ENCODE data around the gene CLRN1.

The CLRN1 gene

DNA sequence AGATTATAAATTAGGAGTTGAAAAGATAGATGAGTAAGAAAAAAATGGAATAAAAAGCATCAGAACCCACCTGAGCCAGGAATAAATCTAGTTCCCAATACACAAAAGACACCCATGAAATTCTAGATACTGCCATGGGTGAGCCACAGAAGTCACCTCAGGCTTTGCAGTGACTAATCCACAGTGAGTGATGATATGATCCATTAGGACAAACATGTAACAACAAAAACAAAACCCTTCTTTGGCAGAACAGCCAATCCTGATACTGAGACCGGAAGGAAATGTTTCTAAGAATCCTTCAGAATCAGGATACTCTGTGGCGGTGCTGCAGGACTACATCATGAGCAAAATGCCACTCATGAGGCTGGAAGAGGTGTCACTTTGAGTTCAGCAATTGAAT lies 52.3 kb downstream of the CLRN1 start:
- no peak for DNase-seq (ENCODE audit: low read depth)

DNA sequence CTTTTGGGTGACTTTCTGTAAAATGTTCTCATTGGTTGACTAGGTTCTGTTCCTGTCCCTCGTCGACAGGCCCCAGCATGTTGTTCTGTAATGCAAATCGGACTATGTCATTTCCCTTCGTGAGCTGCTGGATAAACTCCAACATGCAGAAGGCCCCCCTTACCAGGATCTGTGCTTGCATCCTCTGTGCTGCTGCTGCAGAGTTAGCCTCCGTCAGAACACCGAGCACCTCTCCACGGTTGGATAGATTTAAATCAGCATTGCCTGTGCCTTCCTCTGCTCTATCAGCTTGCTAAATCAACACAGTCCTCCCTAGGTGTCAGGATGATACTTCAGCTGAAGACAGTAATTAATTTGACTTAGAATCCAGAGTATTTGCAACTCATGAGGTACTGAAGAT lies 54.6 kb downstream of the CLRN1 start:
- no peak for DNase-seq (ENCODE audit: low read depth)

DNA sequence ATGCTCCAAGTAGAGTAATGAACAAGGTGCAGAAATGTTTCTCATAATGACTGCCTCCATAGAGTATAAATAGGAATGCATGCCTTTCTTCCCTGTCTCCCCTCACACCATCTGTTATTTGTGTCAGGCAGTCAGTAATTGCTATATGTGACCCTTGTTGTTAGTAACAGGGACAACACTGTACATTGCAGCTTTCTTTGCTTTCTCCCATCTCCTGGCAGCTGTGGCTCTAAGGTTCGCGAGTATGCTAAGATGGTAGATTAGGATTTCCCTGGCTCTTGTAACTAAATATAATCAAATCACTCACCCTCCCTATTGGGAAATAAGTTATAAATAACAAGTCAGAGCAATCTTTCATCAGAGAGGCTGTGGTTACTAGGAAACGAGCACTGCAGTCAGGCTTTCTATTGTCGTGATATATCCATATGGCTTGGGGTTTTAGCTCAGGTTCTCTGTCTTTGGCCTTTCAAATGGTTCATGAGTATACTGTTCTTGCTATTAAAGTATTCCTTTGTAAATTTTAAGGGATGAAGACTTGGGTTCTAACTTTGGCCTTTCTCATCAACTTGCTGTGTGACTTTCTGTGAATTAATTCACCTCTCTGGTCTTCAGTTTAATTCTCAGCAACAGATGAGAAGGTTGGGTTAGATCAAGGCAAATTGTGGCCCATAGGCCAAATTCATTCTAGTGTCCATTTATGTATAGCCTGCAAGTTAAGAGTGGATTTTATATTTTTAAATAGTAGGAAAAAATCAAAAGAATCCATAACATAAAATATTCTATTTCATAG lies 59.2 kb downstream of the CLRN1 start:
- no peak for DNase-seq (ENCODE audit: low read depth)

DNA sequence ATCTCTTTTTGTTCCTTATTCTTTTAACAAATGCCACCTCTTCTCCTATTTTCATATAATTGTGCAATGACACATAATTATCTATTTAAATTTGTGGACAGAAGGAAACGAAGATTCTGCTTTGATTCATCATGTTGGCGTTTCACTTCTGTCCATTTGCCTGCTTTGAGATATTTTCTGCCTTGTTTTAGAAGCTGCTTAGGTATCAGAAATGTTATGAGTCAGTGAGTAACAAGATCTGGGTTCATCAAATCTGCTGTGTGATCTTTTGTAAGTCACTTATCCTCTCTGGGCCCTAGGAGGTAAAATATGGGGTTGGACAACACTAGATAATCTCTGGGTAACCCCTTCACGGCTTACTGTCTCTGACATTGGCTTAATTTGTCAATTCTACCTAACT lies 60.0 kb downstream of the CLRN1 start:
- DNase-seq (ENCODE audit: low read depth) = no peak

DNA sequence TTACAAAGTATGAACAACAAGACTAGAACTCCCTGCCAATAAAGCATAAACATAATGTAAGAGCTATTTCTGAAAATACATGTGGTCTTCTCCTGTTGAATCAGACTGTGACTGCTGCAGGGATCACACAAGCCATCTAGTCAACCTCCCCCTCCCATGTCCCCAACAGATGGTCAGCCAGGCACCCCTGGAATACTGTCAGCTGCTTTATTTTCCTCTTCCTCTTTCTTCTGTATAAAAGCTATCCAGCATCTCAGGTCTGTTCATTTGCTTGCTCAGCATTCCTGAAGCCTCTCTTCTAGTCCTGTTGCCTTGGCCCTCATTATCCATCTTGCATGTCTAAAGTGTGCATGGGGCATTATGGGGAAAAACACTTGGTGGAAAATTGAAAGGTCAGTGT lies 60.8 kb downstream of the CLRN1 start:
- DNase-seq (ENCODE audit: low read depth) = no peak

DNA sequence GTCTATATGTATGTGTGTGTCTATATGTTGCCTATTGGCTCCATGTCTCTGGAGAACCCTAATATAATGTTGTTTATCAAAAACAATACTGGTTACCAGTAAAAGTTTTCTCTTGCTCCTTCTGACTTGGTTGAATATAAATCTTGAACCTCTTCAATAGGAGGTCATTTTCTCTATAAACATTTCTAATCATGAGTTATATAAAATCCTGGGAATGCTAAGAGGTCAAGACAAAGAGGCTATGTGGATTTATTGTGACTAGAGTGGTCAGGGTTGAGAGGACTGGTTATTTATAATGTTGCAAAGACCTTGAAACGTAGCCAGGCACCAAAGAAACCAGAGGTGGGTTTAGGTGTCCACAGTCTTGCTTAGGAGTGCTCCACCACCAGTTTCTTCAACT lies 66.1 kb downstream of the CLRN1 start:
- DNase-seq (ENCODE audit: low read depth) = no peak

DNA sequence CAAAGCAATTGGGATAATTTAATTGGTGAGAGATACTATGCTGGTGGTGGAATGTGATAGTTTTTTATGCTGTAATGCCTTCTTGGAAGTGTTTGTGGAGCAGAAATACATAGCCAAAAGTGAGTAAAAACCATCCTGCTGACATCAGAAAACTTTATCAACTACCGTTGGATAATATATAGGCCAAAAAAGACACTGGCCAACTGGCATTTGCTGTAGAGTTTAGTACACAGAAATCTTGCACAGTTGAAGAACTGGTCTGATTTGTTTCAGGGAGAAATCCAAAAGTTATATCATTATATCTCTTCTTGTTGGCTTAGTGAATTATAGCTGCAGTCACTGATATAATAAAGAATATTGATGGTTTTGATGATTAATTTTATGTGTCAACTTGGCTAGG lies 66.8 kb downstream of the CLRN1 start:
- no peak for DNase-seq (ENCODE audit: low read depth)

DNA sequence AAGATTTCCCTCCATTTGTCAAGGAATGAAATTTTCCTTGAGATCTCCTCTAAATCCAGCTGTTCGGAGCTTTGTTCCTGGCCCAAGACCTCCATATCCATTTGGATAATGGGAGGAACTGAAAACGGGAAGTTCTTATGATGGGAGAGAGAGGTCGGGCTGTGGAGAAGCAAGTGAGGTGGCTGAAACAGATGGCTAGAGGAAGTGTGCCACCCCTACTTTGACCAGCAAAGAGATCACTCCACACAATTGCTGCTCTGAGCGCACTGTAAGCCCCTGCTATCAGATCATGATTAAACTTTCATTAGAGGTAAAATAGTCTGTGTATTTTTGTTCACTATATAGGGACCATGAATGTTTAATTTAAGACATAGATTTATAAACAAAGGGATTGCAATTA lies 67.2 kb downstream of the CLRN1 start, which contains the start of gene MINDY4B:
Gene MINDY4B (minus strand): TSS at position 101 of the 400 bp plus-strand sequence. CDS start 0 bp downstream, at position 101.
- DNase-seq (ENCODE audit: low read depth) = no peak

DNA sequence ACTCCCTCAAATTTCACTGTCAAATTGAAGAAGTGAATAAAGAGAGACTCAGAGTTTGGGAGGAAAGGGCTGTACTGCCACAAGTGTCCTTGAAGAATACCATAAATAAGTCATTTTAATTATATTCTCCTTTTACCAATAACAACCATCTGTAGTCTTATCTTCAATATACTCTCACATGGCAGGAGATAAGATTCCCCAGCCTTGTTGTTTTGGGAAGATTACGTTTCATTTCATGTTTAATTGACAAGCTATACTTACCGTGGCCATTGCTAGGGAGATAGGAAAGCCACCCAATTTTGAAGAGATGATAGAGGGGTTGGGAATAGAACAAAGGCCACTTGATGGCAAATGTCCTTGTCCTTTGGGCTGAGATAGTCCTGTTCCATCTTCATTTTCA lies 69.5 kb downstream of the CLRN1 start:
- no peak for DNase-seq (ENCODE audit: low read depth)

DNA sequence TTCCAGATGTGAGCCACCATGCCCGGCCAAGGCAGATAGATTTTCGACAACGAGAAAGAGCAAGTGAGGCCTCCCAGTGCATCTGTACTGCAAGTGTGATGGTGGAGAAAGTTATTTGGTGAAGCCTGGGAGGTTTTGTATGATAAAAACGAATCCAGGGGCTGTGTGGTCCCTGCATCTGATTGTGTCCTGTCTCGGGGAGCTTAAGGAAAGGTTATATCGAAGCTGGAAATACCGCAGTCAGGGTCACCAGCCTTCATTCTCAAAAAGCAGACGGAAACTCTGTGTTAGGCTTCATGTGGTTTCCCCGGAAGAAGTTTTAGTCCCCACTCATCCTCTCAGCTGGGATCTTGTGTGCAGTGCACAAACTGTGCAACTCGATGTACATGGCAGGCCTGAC lies 70.7 kb downstream of the CLRN1 start:
- DNase-seq (ENCODE audit: low read depth) = no peak

DNA sequence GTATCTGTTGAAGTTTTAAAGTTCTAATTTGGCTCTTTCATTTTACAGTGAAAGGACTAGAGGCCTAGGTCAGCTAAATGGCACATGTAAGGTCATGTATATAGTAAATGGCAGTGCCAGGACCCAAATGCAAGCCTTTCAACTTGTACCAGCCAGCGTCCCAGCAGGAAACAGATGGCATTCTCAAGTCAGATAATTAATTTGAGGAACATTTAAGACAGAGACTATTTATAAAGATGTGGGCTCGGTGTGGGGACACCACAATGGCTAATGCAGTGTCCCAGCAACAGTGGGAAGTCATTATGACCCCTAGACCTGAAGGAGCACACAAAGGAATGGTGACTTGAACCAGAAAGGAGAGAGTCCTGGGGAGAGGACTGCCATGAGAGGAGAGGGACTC lies 73.4 kb downstream of the CLRN1 start:
- no peak for DNase-seq (ENCODE audit: low read depth)

DNA sequence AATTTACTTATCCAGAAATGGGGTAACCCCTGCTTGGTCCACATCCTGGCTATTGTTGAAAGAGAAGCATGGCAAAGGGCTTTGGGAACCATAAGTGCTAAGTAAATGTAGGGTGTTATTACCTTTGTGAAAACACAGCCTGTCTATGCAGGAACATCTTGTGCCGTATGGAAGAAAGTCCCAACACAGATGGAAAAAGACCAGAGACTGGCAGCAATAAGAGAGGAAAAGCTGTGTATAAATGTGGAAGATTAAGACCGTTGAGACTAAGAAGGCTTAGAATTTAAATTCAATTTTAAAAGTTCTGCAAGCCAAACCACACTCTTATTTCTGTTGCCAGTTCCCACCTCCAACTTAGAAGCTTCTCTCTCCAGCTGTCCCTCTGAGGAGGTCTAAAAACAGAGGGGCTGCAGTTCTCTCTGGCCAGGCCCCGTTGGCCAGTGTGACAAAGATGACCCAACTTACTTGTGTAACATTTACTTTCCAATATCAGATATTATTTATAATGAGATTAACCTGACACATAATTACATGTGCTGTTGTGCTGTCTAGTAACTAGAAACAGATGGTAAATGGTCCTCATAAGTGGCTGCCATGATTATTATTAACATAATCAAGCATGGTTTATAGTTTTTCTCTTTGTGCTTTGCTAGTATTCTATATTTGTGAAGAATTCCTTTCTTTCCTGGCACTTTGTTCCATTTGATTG lies 74.3 kb downstream of the CLRN1 start:
- no peak for DNase-seq (ENCODE audit: low read depth)

DNA sequence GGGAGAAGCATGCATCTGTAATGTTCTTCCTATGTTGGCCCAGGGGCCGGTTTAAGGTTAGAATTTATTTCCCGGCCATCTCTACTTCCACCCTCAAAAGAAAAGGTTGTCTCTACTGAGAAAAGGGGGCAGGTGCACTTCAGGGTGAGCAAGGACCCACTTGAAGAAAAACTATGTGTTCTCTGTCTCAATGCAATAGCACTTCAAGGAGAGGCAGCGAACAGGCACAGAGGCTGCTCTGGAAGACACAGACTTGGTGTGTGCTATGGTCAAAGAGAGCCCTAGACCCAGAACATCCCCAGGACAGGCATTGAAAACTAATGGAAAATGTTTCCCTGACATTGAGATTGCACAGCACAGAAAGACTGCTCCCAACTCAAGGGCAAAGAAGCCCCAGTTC lies 74.9 kb downstream of the CLRN1 start:
- no peak for DNase-seq (ENCODE audit: low read depth)

DNA sequence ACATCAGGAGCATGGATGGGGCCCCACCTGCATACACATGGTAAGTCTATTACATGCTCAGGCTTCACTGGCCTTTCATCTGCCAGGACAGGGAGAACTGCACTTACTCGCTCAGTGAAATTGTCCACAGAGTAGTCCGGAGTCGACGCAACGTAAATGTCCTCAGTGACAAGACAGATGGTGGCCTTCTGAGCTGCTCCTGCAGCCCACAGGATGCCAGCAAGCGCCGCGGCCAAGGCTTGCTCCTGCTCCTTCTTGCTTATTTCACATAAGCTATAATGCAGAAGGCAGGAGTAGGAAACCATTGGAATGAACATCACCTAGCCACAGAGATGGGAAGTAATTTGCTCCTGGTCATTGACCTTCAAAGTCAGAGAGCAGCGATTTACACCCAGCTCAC lies 81.7 kb downstream of the CLRN1 start:
- no peak for DNase-seq (ENCODE audit: low read depth)

DNA sequence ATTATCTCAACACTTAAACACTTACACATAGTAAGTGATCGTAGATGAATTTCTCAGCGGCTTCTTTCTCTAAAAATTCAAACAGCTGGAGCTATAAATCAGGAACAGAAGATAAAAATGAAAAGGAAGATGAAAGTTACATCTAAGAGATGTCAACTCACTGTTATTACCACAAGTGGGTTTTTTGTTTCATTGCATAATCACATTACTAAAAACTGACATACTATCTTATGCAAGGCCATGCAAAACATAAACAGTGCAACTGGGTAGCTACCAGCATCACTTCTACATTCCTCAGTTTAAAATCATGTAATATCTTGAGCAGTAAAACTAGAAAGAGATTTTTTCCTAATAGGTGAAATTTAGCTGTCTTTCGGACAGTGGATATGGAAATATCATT lies 82.2 kb downstream of the CLRN1 start:
- DNase-seq (ENCODE audit: low read depth) = no peak

DNA sequence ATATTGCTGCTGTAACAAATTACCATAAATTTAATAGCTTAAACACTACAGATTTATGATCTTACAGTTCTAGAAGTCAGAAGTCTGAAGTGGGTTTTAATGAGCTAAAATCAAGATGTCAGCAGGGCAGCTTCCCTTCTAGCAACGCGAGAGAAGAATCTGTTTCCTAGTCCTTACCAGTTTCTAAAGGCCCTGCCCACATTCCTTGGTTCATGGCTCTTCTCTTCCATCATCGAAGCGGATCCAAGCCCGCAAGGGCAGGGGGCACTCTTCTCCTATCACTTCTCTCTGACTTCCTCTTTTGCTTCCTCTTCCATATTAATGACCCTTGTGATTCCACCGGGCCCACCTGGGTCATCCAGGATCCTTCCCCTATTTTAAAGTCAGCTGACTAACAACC lies 83.4 kb downstream of the CLRN1 start:
- DNase-seq (ENCODE audit: low read depth) = no peak

DNA sequence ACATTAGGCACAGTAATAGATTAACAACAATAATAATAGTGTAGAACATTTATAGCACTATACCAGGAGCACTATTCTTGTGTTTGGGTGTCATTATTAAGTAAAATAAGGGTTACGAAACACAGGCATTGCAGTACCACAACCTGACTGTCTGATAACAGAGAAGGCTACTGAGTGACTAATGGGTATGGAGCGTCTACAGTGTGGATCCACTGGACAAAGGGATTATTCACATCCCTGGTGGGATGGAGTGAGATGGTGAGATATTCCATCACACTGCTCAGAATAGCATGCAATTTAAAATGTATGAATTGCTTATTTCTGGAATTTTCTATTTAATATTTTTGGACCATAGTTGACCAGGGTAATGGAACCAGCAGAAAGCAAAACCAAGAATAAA lies 85.5 kb downstream of the CLRN1 start:
- DNase-seq (ENCODE audit: low read depth) = no peak

DNA sequence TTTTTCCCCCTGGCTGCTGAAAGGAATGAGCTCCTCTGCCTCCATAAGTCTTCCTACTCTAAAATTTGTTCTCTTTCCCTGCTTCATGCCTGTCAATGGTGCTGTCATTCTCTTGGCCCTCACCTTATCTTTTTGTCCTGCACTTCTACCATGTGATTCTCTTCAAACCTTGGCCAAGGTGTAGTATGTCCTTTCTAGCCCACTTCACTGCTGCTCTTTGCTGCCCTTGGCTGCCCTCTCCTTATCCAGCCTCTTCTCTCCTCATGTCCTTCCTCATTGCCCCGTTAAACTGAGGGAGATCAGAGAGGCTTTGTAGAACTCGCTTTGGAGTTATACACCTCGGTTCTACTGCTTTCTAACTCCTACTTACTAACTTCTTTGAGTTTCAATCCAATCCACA lies 87.0 kb downstream of the CLRN1 start:
- DNase-seq (ENCODE audit: low read depth) = no peak

DNA sequence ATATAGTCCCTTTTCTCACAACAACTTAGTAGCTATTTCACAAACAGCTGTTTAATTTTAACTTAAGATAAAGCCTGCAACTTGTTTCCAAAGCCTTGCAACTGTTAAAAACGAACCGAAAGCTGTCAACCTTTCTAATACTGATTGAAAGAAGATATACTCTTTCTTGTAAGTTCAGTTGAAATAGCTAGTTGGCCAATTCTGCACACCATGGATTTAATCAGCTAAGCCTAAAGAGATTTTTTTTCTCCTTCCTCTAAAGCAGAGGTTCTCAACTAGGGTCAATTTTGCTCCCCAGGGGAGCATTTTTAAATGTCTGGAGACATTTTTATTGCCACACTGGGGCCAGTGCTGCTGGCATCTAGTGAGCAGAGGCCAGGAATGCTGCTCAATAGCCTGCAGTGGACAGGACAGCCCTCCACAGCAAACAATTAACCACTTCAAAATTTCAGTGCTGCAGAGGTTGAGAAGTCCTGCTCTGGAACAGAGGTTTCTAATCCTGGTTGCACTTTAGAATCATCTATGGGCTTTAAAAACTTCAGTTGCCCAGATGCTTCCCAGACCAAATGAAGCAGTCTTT lies 93.4 kb downstream of the CLRN1 start:
- DNase-seq (ENCODE audit: low read depth) = no peak

DNA sequence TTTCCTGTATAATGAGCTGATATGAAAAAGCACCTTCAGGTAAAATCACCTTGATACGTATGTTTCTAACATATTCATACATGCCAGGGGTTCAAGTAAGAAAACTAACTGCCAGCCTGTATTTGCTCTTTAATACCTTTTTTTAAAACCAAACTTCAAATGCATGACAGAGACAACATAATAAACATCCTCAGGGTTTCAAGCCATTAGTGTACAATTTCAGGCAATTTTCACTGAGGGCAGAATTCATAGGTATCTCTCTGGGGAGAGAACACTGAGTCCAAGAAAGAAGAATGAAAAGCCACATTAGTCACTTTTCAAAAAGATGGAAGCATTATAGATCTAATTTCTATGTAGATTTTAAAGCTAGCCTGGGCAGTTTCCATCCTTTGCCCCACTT lies 94.2 kb downstream of the CLRN1 start:
- no peak for DNase-seq (ENCODE audit: low read depth)

DNA sequence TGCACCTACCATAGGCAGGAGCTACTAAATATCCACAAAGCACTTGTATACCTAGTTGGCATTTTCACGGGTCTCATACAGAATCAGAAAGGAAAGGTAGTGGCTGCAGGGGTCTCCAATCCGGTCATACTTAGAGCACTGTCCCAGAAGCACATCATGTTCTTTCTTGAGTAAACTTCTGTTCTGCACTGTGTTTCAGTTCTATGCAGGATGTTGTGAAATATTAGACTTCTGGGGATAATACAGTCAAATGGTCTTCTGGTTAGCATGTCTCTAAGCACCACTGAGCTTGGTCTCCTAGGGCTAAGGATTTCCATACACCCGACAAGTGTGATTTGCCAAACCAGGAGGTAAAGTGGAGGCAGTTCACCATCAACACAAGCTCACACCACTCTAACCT lies 95.2 kb downstream of the CLRN1 start:
- DNase-seq (ENCODE audit: low read depth) = no peak

DNA sequence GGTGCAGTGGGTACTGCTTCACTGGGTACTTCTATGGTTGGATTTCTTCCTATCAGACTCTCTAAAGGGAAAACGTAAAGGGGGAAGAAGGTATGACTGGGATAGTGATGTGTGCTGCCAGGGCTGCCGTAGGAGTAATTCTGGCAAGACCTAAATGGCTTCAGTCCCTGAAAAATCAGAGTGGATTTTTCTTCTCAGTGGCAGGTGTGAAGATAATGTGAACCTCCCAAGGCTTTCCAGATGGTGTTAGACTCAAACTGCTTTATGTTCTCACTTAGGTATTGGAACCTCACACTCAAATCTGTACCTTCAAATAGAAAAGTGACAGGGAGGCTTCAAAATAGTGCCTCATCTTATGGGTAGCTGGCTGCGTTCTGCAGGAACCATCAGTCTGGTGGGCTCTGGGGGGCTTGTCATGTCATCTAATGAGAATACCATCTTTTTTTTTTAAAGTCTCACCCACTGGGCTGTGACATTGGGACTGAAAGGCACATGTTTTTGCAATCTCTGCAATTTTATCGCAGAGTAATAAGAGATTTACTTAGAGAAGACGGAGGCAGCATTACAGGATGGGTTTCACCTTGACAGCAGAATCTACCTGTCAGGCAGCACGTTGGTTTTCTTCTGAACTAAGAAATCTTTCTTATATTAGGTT lies 95.8 kb downstream of the CLRN1 start:
- no peak for DNase-seq (ENCODE audit: low read depth)

Measured in stimulated activated CD8-positive, alpha-beta memory T cell treated with anti-CD3 and anti-CD28 coated beads, Interleukin-15, amount 100 ng/mL, for 1 hour (primary cell).